Karpas-422 (cell line): ENCODE measurements around the gene VSIG2. TPM values are rescaled to one million over a fixed set of nuclear protein-coding genes. Genes with fewer than 3 reads are reported as not detected.

Source experiments
- DNase-seq: peaks from one replicate; pipeline ENCODE4 v3.0.0-alpha.2; 2015
- H2AFZ ChIP-seq: fragments of 200-600 bp; sonication (generic); 2 replicates; pipeline ENCODE4 v1.6.1; 2014; ENCODE audit warnings: antibody characterized with exemption, low read length, mixed read lengths
- H3K27ac ChIP-seq: fragments of 200-600 bp; sonication (generic); 2 replicates; pipeline ENCODE4 v1.5.1; 2014; ENCODE audit warnings: mild to moderate bottlenecking, low read length, moderate library complexity
- H3K27me3 ChIP-seq: fragments of 200-600 bp; sonication (generic); 2 replicates; pipeline ENCODE4 v1.6.1; 2014; ENCODE audit warnings: low read length, mixed read lengths
- H3K36me3 ChIP-seq: fragments of 200-600 bp; sonication (generic); 2 replicates; pipeline ENCODE4 v1.6.1; 2014; ENCODE audit warnings: low read length, mixed read lengths; ENCODE audit not compliant: insufficient read depth
- H3K4me1 ChIP-seq: fragments of 200-600 bp; sonication (generic); 2 replicates; pipeline ENCODE4 v1.6.1; 2014; ENCODE audit warnings: mild to moderate bottlenecking, low read length, mixed read lengths
- H3K4me2 ChIP-seq: fragments of 200-600 bp; sonication (generic); 2 replicates; pipeline ENCODE4 v1.6.1; 2014; ENCODE audit warnings: low read length, low read depth, mild to moderate bottlenecking; ENCODE audit not compliant: poor library complexity, severe bottlenecking
- H3K4me3 ChIP-seq: fragments of 200-600 bp; sonication (generic); 2 replicates; pipeline ENCODE4 v1.5.1; 2014; ENCODE audit warnings: mild to moderate bottlenecking, antibody characterized with exemption, low read length, mixed read lengths
- H3K79me2 ChIP-seq: fragments of 200-600 bp; sonication (generic); 2 replicates; pipeline ENCODE4 v1.6.1; 2014; ENCODE audit warnings: mild to moderate bottlenecking, low read length, mixed read lengths
- H3K9ac ChIP-seq: fragments of 200-600 bp; sonication (generic); 2 replicates; pipeline ENCODE4 v1.6.0; 2014; ENCODE audit warnings: low read length
- H3K9me2 ChIP-seq: fragments of 200-600 bp; sonication (generic), shearing (Covaris generic); replicated peaks from 2 replicates; pipeline ENCODE4 v1.6.0; 2014; ENCODE audit warnings: mild to moderate bottlenecking, low read length, moderate library complexity; ENCODE audit not compliant: insufficient read depth
- H3K9me3 ChIP-seq: fragments of 300-700, 200-600 bp; sonication (generic); 2 replicates; pipeline ENCODE4 v1.6.1; 2014; ENCODE audit warnings: low read length, mixed read lengths
- H4K20me1 ChIP-seq: fragments of 200-600 bp; sonication (generic); 2 replicates; pipeline ENCODE4 v1.6.1; 2014; ENCODE audit warnings: mild to moderate bottlenecking, antibody characterized with exemption, low read length, low read depth; ENCODE audit not compliant: insufficient read depth
- total RNA-seq: library from RNA; depleted of rRNA; stranded (reverse); fragments of >200 nt; shearing (Covaris generic); gene quantifications from 2 replicates; pipeline ENCODE4 v1.2.3, GENCODE V29; 2014; ENCODE audit warnings: low replicate concordance

Gene VSIG2
- total RNA-seq, 1 experiment from 2014 or later, result not detected

DNA sequence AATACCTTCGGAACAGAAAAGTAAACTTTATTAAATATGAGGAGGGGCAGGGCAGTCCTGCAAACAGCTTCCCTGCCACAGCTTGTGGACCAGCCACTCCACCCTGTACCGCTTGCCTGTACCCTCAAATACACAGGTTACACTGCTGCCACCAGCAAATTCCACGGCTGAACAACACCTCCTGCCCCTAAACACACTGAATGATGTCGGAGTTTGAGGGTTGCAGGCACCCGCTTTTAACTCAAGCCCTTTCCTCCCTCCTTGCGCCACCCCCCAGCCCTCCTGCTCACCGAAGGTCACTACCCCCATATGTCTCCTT lies 4.0 kb downstream of the VSIG2 start:
- no peak overlapping the region for H3K9ac ChIP-seq
- no peaks in the 10 kb centered on the region for H3K9me3 ChIP-seq
- H3K27ac ChIP-seq, result no peak overlapping the region
- H4K20me1 ChIP-seq, result no peaks in the 10 kb centered on the region
- no peak overlapping the region for H3K4me3 ChIP-seq
- no peaks in the 10 kb centered on the region for H3K36me3 ChIP-seq
- H3K27me3 ChIP-seq, result no peaks in the 10 kb centered on the region
- H3K79me2 ChIP-seq, result no peaks in the 10 kb centered on the region
- H3K9me2 ChIP-seq, result no peaks in the 10 kb centered on the region
- DNase-seq, result no peak
- H3K4me2 ChIP-seq, result no peak overlapping the region
- H3K4me1 ChIP-seq, result peaks cover 7% of the 10 kb centered on the region
- H2AFZ ChIP-seq, result no peak overlapping the region

DNA sequence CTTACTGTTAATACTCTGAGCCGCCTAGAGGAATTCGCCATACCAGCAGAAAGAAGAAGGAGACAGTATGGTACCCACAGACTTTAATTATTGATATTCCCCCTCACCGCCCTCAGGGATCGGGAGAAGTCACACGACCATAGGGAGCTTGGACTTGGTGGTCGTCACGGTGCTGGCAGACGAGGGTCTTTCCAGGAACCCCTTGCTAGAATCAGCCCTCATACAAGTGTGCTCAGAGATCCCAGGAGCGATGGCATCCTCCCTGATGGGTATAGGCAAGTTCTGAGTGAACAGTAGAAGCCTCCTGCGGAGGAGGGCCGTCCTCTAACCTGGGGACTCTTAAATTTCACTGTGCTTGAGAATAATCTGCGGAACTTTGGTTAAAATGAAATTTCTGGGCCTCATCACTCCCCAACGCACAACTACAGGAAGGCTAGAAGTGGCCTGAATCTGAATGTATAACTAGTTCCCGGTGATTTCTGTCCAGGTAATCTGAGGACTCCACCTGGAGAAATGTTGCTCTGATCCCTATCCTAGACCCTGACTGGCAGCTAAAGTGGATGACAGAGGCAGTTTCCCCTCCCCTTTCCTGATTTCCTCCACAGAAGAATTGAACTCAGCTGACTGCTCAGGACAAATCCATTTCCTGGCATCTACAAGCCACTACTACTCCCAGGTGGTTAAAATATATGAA lies 4.5 kb downstream of the VSIG2 start:
- Histone ChIP-seq H3K27me3 (no peaks in the 10 kb centered on the region), H3K36me3 (no peaks in the 10 kb centered on the region), H3K4me3 (no peak overlapping the region), H3K9me2 (no peaks in the 10 kb centered on the region), H3K9me3 (no peaks in the 10 kb centered on the region), H4K20me1 (no peaks in the 10 kb centered on the region), H3K4me1 (peaks cover 11% of the 10 kb centered on the region), H3K27ac (no peak overlapping the region), H3K9ac (no peak overlapping the region), H3K4me2 (no peak overlapping the region), H2AFZ (no peak overlapping the region), H3K79me2 (no peaks in the 10 kb centered on the region)
- DNase-seq, result no peak

DNA sequence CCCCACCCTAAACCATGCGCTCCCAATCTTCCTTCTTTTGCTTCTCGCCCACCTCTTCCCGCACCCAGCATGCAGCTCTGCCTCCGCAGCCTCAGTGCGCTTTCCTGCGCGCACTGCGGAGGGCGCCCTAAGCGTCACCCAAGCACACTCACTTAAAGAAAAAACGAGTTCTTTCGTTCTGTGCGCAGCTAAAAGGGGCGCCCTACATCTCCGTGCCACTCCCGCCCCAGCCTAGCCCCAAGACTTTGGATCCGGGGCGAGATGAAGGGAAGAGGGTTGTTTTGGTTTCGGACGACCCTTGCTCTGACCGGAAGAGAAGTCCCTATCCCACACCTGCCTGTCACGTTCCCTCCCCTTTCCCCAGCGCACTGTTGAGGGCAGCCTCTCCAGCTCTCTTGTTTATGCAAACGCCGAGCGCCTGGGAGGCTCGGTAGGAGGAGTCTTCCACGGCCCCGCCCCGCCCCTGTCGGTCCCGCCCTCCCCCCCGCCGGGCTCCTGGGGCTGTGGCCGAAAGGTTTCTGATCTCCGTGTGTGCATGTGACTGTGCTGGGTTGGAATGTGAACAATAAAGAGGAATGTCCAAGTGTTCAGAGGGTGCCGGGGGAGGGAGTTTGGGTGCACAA lies 5.3 kb downstream of the VSIG2 start:
- Histone ChIP-seq H3K9ac (peak overlapping the region; percentile 83), H3K9me3 (no peaks in the 10 kb centered on the region), H4K20me1 (no peaks in the 10 kb centered on the region), H2AFZ (peak overlapping the region; percentile 92; the same call in 1 of the 2 replicates), H3K4me1 (peaks cover 19% of the 10 kb centered on the region), H3K27me3 (no peaks in the 10 kb centered on the region), H3K4me2 (peak overlapping the region; percentile 84), H3K4me3 (peak overlapping the region; percentile 70), H3K27ac (no peak overlapping the region), H3K79me2 (no peaks in the 10 kb centered on the region), H3K9me2 (no peaks in the 10 kb centered on the region), H3K36me3 (no peaks in the 10 kb centered on the region)
- peak; percentile 82 for DNase-seq

DNA sequence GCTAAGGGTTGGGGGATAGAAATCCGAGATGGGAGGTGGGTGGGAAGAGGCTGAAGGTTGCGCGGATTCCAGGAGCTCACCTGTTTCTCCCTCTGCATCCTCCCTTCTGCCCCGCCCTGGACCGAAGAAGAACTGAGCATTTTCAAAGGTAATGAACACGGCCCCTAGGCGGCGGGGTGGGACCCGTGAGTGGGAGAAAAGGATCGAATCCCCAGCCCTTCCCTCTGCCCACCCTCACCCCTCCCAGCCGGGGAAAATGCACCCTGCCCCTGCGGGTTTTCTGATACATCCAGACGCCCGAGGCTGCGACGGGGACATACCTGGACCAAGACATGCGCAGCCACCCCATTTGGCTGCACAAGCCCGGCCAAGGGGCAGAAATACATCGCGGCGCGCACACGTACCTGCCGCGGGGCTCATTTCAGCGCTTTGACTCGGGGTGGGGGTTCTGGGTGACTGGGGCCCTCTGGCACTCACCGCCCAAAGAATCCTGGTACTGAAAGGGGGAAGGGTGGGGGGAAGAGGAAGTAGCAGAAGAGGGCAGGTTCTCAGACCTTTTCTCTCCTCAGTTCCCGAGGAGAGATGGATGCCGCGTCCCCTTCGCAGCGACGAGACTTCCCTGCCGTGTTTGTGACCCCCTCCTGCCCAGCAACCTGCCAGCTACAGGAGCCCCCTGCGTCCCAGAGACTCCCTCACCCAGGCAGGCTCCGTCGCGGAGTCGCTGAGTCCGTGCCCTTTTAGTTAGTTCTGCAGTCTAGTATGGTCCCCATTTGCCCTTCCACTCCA lies 6.0 kb downstream of the VSIG2 start:
- Histone ChIP-seq H3K9me2 (no peaks in the 10 kb centered on the region), H2AFZ (peak overlapping the region; percentile 92; the same call in 1 of the 2 replicates), H4K20me1 (no peaks in the 10 kb centered on the region), H3K27me3 (no peaks in the 10 kb centered on the region), H3K36me3 (no peaks in the 10 kb centered on the region), H3K4me2 (peak overlapping the region; percentile 84), H3K9me3 (no peaks in the 10 kb centered on the region), H3K79me2 (no peaks in the 10 kb centered on the region), H3K4me3 (peak overlapping the region; percentile 70), H3K9ac (peak overlapping the region; percentile 83), H3K27ac (no peak overlapping the region), H3K4me1 (peaks cover 19% of the 10 kb centered on the region)
- DNase-seq, result peak; percentile 64

DNA sequence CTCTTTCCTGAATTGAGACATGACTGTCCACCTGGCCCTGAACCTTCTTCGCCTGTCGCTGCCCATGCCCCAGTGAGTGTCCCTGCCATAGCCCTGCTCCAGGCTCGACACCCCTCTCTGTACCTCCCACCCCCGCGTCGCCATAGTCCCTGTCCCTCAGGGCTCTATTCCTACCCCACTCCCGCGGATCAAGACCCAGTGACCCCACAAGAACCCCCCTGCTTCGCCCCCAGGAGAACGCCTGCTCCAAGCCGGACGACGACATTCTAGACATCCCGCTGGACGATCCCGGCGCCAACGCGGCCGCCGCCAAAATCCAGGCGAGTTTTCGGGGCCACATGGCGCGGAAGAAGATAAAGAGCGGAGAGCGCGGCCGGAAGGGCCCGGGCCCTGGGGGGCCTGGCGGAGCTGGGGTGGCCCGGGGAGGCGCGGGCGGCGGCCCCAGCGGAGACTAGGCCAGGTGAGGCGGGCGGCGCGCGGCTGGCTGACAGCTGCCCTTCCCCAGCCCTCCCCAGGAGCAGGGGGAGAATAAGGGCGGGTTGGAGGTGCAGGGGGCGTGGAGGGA lies 6.7 kb downstream of the VSIG2 start:
- no peak overlapping the region for H3K27ac ChIP-seq
- no peaks in the 10 kb centered on the region for H3K9me3 ChIP-seq
- H3K9ac ChIP-seq, result peak overlapping the region; percentile 83
- H3K4me3 ChIP-seq, result peak overlapping the region; percentile 70; the same call in 1 of the 2 replicates
- H4K20me1 ChIP-seq, result no peaks in the 10 kb centered on the region
- H3K4me1 ChIP-seq, result peaks cover 24% of the 10 kb centered on the region
- H2AFZ ChIP-seq, result no peak overlapping the region
- H3K4me2 ChIP-seq, result peak overlapping the region; percentile 84
- H3K27me3 ChIP-seq, result no peaks in the 10 kb centered on the region
- no peaks in the 10 kb centered on the region for H3K9me2 ChIP-seq
- H3K36me3 ChIP-seq, result no peaks in the 10 kb centered on the region
- no peaks in the 10 kb centered on the region for H3K79me2 ChIP-seq
- no peak for DNase-seq

DNA sequence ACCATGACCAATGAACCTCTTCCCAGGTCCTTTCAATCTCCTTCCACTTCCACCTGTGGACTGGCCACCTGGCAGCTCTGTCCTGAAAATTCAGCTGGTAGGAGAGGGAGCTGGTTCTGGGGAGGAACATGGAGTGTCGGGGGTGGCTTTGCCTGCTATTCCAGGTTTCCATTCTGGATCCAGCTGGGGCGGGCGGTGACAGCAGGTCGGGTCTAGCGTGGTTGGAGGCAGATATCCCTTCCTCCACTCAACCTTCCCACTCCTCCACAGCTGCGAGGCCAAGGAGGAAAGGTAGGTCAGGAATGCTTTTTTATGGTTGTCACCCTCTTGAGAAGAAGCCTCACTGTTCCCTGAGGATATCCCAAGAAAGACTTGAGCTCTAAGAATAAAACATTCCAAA lies 9.0 kb downstream of the VSIG2 start:
- DNase-seq, result no peak
- Histone ChIP-seq H3K4me3 (no peak overlapping the region), H3K79me2 (no peaks in the 10 kb centered on the region), H3K4me2 (no peak overlapping the region), H2AFZ (no peak overlapping the region), H3K9ac (no peak overlapping the region), H3K36me3 (no peaks in the 10 kb centered on the region), H3K4me1 (peaks cover 32% of the 10 kb centered on the region), H3K9me2 (no peaks in the 10 kb centered on the region), H4K20me1 (no peaks in the 10 kb centered on the region), H3K27me3 (no peaks in the 10 kb centered on the region), H3K9me3 (no peaks in the 10 kb centered on the region), H3K27ac (no peak overlapping the region)

DNA sequence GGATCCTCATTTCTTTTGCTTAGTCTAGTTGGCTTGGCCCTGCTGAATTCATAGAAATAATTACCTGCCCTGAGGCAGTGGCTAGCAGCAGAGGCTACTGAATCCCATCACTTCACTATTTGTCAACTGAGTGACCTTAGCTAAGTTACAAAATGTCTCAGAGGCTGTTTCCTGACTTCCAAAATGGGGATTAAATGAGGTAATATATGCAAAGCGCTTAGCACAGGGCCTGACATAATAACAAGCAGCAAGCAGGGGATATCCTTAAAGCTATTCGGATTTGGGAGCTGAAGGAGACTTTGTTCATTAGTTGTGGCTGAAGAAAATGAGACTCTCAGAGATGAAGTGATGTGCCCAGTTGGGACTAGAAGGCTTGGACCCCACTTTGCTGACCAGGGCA lies 9.5 kb downstream of the VSIG2 start:
- Histone ChIP-seq H3K36me3 (no peaks in the 10 kb centered on the region), H3K4me1 (peaks cover 32% of the 10 kb centered on the region), H3K9me2 (no peaks in the 10 kb centered on the region), H4K20me1 (no peaks in the 10 kb centered on the region), H3K9me3 (no peaks in the 10 kb centered on the region), H3K79me2 (no peaks in the 10 kb centered on the region), H3K4me2 (peak overlapping the region; percentile 40), H3K27me3 (no peaks in the 10 kb centered on the region), H3K9ac (no peak overlapping the region), H3K27ac (no peak overlapping the region), H2AFZ (no peak overlapping the region), H3K4me3 (no peak overlapping the region)
- no peak for DNase-seq
